ENCODE data around the gene MGST2.
"Not testable (repeated sequence)": the region's sequence is repeated elsewhere in the genome, so short reads cannot be mapped to it uniquely, and the experiment has no call there.

The MGST2 gene

GRCh38 chr4:139665690-139666529 lies at the start of gene MGST2:
Gene MGST2 (plus strand): TSS chr4:139665819. CDS start chr4:139666020, 201 bp downstream.
- peak; percentile 78 for DNase-seq

DNA sequence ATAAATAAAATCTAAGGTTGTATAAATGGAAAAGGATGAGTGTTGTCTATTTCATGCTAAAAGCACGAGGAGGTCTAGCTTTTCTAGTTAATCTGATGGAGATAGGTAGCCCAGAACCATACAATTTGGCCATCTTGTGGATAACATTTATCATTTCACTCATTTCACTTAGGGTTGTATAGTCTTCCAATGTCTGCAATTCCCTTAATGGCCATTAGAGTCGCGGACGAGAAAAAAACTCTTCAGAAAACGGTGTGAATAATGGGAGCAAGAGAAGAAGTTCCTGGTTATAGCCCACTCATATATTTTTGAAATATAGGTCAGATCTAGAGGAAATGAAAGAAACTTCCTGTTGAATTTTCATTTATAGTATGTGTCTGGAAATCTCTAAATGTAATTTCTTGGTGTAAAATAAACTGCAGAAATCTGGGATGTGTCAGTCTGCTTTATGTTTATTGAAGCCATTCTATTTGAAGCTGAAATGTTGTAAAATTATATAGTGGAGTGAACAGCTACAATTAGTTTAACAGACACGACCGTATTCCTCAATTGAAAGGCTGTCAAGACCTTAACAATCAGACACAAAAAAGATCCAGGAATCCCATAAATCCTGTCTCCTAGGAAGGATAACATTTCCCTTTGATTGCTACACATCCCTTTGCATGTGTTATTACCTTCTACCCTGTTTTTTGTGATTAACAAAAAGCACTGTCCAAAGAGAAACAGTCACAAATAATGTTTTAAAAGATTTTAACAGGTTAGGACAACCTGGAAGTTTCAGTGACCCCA lies 47.7 kb upstream of the MGST2 start:
- DNase-seq: no peak

GRCh38 chr4:139619644-139620043 lies 46.0 kb upstream of the MGST2 start:
- DNase-seq: no peak

GRCh38 chr4:139622901-139623381 lies 42.7 kb upstream of the MGST2 start:
- no peak for DNase-seq

DNA sequence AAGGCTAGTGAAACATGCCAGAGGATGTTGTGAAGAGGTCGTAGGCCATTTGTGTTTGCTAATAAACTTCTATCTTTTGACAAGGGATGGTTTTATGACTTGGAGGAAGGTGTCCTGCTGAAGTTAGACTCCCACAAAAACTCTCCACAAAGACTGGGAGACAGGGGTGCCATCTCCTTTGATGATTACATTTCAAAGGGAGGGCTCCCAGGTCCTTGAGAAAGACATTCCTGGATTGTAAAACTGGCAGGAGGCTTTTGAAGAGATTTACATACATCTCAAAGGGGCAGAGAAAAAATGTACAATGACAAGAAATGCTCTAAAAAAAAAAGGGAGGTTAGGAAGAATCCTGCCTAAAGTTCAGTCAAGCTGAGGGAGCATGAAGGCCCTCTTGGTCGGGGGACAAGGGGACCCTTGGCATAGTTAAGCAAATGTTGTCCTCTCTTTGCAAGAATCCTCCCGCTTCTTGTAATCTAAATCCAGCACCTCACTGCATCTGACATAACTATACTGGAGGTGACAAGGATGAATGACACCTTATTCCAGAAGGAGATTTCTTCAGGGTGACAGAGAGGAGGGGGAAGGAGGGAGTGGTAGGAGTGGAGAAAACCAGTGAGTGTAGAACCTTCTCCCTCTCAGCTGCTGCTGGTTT lies 41.1 kb upstream of the MGST2 start:
- DNase-seq: no peak

DNA sequence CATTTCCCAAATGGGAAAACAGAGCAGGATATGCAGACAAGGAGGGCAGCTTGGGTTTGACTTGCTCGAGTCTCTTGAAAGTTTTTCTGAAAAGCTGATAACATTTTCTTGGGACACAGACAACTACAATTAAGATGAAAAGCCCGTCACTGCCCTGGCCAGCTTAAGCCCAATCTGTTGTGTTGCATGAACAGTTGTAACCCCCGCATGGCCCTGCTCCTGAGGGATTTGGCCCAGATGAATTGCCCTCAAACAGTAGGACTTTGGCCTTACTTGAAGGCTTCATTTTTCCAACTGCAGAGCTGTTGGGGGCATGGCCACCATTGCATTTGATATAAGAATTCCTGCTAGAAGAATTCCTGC lies 40.5 kb upstream of the MGST2 start:
- no peak for DNase-seq

DNA sequence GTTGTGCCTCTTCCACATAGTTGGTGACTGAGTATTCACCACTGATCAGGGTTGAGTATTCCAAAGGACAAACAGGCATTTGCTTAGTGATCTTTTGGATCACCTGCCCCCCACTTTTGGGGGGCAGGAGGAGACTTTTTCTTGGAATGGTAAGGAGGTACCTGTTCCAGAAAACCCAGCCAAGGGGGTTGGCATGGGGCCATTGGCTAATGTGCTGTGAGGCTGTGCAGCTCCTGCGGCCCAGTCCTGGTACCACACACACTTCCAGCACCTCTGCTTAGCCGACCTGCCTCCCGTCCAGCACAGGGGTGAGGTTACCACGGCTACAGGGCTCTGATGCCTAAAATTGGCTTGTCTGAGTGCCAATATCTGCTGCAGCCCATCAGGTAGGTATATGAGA lies 40.1 kb upstream of the MGST2 start:
- DNase-seq: no peak

- no peak for DNase-seq
These were observed 37.2 kb upstream of the MGST2 start for GRCh38 chr4:139628184-139629012.

DNA sequence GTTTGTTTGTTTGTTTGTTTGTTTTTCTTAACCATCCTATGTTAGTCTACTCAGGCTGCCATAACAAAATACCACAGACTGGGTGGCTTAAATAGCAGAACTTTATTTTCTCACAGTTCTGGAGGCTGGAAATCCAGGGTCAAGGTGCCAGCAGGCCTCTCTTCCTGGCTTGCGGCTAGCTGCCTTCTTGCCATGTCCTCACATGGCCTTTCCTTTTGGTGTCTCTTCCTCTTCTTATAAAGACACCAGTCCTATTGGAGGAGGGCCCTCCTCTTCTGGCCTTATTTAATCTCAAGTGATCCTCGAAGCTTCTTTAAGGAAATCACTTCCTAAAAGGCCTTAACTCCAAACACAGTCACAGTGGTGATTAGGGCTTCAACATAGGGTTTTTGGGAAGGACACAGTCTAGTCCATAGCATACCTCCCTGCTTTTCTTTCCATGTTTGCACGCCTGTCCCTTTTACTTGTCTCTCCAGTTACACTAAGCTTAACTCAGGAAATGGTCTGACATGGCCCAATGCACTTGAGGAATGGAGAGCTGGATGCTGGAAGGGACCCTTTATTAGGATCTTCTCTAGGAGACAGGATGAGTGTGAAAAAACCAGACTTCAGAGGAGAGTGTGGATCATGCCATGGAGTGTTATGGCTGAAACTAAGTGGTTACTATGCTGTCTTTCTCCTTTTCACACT lies 36.0 kb upstream of the MGST2 start:
- DNase-seq: no peak

GRCh38 chr4:139630126-139630495 lies 35.5 kb upstream of the MGST2 start:
- DNase-seq: no peak

DNA sequence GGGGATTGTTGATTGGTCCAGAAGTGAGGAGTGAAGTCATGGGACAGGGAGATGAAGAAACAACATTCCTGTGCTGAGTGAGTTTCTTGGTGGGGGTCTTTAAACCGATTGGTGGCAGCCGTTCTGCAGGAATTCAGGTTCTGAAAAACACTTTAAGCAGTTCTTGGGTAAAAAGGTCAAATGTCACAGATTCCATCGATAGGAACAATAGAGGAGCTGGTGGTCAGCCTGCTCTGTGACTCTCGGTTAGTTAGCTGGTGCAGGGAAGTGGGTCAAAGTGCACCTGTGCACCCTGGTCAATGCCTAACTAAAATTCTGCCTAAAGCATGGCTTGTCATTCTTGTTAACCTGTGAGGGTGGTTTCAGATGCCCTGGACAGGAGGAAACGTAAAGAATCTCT lies 34.6 kb upstream of the MGST2 start:
- DNase-seq: no peak

GRCh38 chr4:139631791-139632190 lies 33.8 kb upstream of the MGST2 start:
- DNase-seq: no peak

GRCh38 chr4:139632739-139633138 lies 32.9 kb upstream of the MGST2 start:
- DNase-seq: not testable (repeated sequence)

DNA sequence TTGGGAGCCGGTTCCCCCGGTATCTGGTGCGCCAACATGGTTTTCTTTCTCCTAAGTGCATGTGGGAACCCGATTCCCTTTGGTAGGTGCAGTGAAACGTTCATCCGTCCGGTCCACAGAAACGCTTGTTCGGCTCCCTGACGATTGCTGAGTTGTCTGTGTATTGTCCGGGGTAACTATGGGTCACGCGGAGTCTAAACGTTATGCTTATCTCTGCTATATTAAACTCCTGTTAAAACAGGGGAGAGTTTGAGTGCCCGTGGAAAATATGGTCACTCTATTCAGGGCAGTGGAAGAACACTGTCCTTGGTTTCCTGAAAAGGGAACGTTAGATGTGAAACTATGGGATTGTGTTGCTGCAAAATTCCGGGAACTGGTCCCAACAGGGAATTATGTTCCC lies 32.4 kb upstream of the MGST2 start:
- no peak for DNase-seq

- DNase-seq: no peak
These were observed 32.0 kb upstream of the MGST2 start for GRCh38 chr4:139633661-139634060.

GRCh38 chr4:139635966-139636365 lies 29.7 kb upstream of the MGST2 start:
- DNase-seq: no peak

GRCh38 chr4:139638306-139638705 lies 27.3 kb upstream of the MGST2 start:
- not testable (repeated sequence) for DNase-seq

GRCh38 chr4:139639654-139640053 lies 26.0 kb upstream of the MGST2 start:
- no peak for DNase-seq

DNA sequence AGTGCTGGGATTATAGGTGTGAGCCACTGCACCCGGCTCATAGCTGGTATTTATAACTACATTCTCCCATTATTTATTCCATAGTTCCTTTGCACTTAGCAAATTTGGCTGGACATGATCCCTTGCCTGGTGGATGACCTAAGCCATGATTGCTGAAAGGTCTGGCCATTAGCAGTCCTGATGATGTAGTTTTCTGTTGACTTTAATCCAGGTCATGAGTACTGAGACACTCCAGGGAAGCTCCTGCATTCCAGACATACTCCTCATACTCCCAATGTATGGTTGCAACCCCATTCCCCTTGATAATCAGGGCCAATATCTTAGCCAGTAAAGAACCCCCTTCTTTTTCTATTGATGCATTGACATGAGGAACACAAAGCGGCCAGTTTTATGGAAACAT lies 24.4 kb upstream of the MGST2 start:
- DNase-seq: no peak

GRCh38 chr4:139642364-139642763 lies 23.3 kb upstream of the MGST2 start:
- DNase-seq: no peak

- no peak for DNase-seq
These were observed 22.4 kb upstream of the MGST2 start for GRCh38 chr4:139643042-139643895.
